HG02588 (cell line): ENCODE data around the gene AIP.

Experiments
- ATAC-seq: cut with Tn5 transposase; IDR thresholded peaks from one replicate; pipeline ENCODE4 v1.9.1; 2021; ENCODE audit warnings: mild to moderate bottlenecking, moderate library complexity; ENCODE audit not compliant: unreplicated experiment

Gene AIP

DNA sequence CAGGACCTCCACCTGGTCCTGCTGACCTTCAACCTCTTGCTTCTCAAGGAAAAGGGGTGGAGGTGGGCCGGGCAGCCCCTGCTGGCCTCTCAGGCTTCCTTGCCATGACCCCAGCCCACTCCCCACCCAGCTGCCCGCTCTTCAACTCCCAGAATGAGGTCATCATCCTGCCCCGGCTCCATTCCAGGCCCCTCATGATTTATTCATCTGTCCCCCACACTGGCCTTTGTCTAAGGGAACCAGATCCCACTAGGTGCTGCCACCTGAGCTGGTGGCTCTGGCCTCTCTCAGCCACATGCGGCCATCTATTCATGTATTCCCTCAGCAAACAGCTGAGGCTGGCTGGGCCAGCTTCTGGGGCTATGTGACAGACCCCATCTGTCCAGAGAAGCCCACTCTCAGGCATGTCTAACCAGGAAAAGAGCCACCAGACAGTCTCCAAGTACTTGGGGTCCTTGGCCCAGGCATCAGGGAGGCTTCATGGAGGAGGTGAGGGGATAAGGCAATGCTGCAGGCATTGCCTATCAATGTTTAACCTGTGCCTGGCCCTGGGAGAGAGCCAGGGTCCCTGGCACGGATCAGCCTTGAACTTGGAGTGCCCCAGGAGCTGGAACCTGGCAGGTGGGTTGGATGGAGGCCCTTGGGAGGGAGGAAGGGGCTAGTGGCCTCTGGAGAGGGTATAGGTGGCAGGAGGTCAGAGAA, 42.6 kb downstream of the AIP start:
- ATAC-seq, result no peak

DNA sequence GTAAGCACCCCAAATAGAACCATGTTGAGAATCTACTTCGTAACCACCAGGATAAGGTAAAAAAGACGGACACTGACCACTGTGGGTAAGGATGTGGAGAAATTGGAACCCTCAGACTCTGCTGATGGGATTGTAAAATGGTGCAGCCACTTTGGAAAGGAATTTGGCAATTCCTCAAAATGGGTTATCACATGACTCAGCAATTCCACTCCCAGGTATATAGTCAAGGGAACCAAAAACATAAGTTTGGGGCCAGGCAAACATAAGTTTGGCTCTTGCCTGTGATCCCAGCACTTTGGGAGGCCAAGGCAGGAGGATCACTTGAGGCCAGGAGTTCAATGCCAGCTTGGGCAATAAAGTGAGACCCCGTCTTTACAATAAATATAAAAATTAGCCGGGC, 45.5 kb downstream of the AIP start:
- no peak for ATAC-seq

GRCh38 chr11:67530282-67530592, 47.4 kb downstream of the AIP start:
- no peak for ATAC-seq

DNA sequence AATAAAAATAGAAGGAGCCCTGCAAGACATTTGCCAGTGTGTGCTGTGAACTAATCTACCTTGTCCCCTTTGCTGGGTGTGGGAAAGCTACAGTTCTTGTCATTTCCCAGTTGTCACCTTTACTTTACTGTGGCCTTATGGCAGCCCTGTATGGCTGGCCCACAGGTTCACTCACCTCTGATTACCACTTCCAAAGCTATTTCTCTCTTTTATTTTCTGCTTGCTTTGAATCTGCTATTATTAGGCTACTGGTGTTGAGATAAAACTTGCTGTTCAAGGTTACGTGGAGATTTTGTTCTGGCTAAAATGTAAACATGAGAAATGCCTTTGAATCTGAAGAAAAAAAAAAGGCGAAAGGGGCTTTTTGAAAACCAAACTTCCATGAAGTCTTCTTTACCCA, 50.1 kb downstream of the AIP start:
- ATAC-seq, result no peak

- no peak for ATAC-seq
Measured at GRCh38 chr11:67534070-67534679, 51.3 kb downstream of the AIP start.

DNA sequence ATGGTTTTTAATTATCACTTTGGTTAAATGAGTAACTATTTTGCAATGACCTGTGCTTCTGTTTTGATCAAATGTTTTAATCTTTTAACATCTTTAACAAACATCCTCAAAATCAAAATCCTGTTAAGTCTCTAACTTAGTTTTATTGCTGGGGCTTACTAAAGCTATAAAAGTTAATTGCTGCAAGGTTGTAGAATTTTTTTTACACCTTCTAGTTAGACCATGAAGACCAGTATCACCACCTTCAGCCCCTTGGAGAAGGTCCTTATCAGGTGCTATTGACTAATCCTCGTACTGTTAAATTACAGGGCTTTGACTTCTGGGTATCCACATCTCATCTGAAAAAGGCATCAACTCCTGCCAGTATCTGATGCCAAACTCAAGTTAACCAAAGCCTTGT, 52.7 kb downstream of the AIP start:
- ATAC-seq, result no peak

GRCh38 chr11:67538306-67538705, 55.5 kb downstream of the AIP start:
- ATAC-seq, result no peak

GRCh38 chr11:67538823-67539505, 56.1 kb downstream of the AIP start:
- ATAC-seq, result no peak

DNA sequence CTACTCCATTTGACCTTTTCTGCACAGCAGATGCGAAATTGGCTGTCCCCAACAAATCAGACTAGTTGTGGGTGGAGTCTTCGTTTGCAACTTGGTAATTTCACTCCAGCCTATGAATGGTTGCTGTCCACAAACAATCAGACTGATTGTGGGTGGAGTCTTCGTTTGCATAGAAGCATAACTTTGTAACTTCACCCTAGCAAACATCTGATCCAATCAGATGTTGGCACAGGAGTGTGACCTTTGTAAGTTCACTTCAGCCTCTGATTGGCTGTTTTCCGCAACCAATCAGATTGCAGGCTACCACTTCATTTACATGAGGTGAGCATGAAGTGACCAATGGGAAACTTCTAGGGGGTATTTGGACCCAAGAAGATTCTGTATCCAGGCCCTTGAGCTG, 56.7 kb downstream of the AIP start:
- no peak for ATAC-seq
